Fibroblast of pulmonary artery (primary cell): ENCODE measurements around the gene FTCDNL1.

Source experiments
- DNase-seq: peaks from one replicate; pipeline ENCODE4 v3.0.0-alpha.2; 2010; ENCODE audit warnings: low read depth
- H3K4me3 ChIP-seq: replicated peaks from 2 replicates; pipeline ENCODE4 v1.5.1; 2011; ENCODE audit warnings: low read depth, mild to moderate bottlenecking, control low read depth, low read length, moderate library complexity
- TF ChIP-seq, protein P1 (sequence below): IDR thresholded peaks from 2 replicates; pipeline ENCODE4 v1.5.1; 2011; ENCODE audit warnings: mild to moderate bottlenecking, control low read depth, low read length, inconsistent platforms; ENCODE audit errors: missing control alignments

Gene FTCDNL1

DNA sequence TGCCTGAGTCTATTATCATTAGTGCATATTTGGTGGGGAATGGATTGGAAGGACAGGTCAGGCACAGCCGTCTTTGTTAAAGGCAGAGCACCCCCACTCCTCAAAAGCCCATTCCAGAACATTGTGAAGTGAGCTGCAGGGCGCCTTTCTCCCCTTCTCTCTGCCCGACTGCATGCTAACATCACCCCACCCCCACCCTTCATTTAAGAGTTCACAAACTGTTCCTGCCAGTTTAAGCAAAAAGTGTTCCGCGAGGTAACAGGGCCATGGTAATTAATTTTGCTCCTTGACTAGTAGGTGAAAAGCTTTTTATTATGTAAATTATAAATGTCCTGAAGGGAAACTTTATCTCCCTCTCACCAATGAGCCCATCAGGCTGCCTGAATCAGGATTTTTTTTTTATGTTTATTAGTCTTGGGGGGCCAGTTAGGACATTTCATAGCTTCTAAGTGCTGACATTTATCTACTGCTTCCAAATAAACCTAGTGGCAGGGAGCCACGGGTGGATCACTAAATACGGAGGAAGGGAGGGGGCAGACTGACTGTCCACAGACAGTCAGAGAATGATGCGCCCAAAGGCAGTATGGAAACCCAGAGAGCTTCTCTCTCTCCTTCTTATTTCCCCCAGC is 99.4 kb downstream of the FTCDNL1 start:
- TF ChIP-seq, protein P1, sequence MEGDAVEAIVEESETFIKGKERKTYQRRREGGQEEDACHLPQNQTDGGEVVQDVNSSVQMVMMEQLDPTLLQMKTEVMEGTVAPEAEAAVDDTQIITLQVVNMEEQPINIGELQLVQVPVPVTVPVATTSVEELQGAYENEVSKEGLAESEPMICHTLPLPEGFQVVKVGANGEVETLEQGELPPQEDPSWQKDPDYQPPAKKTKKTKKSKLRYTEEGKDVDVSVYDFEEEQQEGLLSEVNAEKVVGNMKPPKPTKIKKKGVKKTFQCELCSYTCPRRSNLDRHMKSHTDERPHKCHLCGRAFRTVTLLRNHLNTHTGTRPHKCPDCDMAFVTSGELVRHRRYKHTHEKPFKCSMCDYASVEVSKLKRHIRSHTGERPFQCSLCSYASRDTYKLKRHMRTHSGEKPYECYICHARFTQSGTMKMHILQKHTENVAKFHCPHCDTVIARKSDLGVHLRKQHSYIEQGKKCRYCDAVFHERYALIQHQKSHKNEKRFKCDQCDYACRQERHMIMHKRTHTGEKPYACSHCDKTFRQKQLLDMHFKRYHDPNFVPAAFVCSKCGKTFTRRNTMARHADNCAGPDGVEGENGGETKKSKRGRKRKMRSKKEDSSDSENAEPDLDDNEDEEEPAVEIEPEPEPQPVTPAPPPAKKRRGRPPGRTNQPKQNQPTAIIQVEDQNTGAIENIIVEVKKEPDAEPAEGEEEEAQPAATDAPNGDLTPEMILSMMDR: no peak
- no peak for DNase-seq
- H3K4me3 ChIP-seq: no peak overlapping the region

DNA sequence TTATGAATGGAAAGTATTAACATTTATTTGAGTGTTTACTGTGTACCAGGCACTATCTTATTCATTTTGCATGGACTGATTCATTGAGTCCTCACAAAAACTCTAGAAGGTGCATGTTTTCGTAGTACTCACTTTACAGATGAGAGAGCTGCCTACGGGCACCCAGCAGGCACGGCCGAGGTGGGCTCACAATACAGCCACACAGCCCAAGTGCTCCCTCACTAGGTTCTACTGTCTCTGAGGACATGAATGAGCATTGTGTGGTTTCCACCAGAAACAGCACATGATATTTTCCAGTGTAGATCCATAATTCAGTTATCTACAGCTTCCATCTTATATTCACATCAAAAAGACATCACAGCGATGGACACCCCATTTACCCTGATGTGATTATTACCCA is 101.4 kb downstream of the FTCDNL1 start:
- DNase-seq: no peak
- H3K4me3 ChIP-seq: no peak overlapping the region
- TF ChIP-seq, protein P1: no peak

- no peak overlapping the region for H3K4me3 ChIP-seq
- TF ChIP-seq, protein P1: no peak
- no peak for DNase-seq
Measured at GRCh38 chr2:199744724-199745123, 106.3 kb downstream of the FTCDNL1 start.

- no peak overlapping the region for H3K4me3 ChIP-seq
- DNase-seq: no peak
- TF ChIP-seq, protein P1: no peak
Measured at GRCh38 chr2:199744260-199744659, 106.7 kb downstream of the FTCDNL1 start.

DNA sequence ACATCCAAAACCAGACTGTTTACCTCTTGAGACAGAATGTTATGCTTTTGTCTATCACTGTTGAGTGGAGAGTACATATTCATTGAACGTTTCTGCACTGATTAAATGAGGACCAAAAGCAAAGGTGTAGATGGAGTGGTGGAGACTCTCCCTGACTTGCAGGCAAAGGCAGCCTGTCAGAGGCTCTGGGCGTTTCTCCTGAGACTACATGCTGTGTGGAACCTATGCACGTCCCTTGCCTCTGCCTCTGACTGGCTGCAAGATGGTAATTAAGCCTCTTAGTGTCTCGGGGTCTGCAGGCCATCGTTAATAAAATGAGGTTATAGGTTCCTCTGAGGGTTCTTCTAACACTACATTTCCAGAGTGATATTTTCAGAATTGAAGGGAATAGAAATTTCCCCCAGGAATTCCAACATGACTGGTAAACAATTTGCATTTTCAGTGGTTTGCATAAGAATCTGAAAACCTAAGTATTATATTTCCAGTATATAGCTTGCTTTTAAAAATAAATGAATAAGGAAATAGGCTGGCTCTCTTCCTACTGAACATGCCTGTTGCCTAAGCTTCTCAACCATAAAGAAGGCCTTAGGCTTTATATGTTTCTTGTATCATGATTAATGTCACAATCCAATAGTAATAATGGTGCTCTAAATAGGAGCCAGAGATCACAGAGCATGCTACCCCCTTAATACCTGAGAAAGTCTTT is 107.4 kb downstream of the FTCDNL1 start:
- TF ChIP-seq, protein P1: no peak
- H3K4me3 ChIP-seq: no peak overlapping the region
- DNase-seq: no peak

DNA sequence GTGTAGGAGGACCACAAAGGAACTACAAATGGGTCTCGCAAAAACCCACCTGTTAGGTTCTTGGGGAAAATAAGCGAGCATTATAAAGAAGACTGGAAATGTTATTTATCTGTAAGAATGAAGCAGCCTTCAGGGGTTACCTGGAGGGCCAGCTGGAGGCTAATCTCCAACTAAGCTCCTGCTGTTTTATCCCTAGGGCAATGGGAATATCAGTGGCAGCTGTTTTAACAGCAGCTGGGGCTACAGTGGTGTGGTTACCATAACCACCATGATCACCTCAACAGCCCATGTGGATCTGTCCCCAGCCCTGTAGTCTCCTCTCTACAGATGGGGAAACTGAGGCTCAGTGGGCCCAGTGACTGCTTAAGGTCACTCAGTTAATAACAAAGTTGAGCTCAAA is 108.1 kb downstream of the FTCDNL1 start:
- H3K4me3 ChIP-seq: no peak overlapping the region
- TF ChIP-seq, protein P1: no peak
- no peak for DNase-seq

- H3K4me3 ChIP-seq: no peak overlapping the region
- DNase-seq: no peak
- TF ChIP-seq, protein P1: no peak
Measured at GRCh38 chr2:199740111-199740428, 110.9 kb downstream of the FTCDNL1 start.
